Measurements from ENCODE around the gene PPP2R5E. TPM values are rescaled to one million over a fixed set of nuclear protein-coding genes. Genes with fewer than 3 reads are reported as not detected.

Gene PPP2R5E
- total RNA-seq, 1 experiment from 2014 or later: 47.2 TPM

- H3K4me1 ChIP-seq (ENCODE audit: control insufficient read depth, insufficient read depth, low read length): no peaks in the 10 kb centered on the region
- in situ Hi-C loops (cut with HindIII; ENCODE audit: low pct_unique_long_range_greater_than_20kb, low sequenced_read_pairs) (no loop called here), intact Hi-C loops (cut with micrococcal nuclease; ENCODE audit: unreplicated experiment) (no loop called here)
- ATAC-seq (no peak), DNase-seq (ENCODE audit: low read depth, low spot score) (no peak)
- no TSS peak for BruUV-seq (replicated peaks)
- ChIA-PET CTCF (no interaction called here), POLR2A (no interaction called here)
- H3K4me3 ChIP-seq (ENCODE audit: low read depth in 2 of 2, low read length in 2 of 2): no peak overlapping the region
- H3K9me3 ChIP-seq (ENCODE audit: control insufficient read depth, insufficient read depth, low read depth, low read length): no peaks in the 10 kb centered on the region
- no peaks in the 10 kb centered on the region for H3K36me3 ChIP-seq (ENCODE audit: control insufficient read depth, insufficient read depth, low read length)
- no peaks in the 10 kb centered on the region; the same call in 1 of the 2 replicates for H3K27me3 ChIP-seq (ENCODE audit: control insufficient read depth, insufficient read depth, low read length)
- no peak for TF ChIP-seq SIN3A (IDR thresholded peaks at IDR 0.05; ENCODE audit: borderline replicate concordance, insufficient read depth, low read depth, low read length)
- TF ChIP-seq, protein P1, sequence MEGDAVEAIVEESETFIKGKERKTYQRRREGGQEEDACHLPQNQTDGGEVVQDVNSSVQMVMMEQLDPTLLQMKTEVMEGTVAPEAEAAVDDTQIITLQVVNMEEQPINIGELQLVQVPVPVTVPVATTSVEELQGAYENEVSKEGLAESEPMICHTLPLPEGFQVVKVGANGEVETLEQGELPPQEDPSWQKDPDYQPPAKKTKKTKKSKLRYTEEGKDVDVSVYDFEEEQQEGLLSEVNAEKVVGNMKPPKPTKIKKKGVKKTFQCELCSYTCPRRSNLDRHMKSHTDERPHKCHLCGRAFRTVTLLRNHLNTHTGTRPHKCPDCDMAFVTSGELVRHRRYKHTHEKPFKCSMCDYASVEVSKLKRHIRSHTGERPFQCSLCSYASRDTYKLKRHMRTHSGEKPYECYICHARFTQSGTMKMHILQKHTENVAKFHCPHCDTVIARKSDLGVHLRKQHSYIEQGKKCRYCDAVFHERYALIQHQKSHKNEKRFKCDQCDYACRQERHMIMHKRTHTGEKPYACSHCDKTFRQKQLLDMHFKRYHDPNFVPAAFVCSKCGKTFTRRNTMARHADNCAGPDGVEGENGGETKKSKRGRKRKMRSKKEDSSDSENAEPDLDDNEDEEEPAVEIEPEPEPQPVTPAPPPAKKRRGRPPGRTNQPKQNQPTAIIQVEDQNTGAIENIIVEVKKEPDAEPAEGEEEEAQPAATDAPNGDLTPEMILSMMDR (IDR thresholded peaks at IDR 0.05): no peak
- TF ChIP-seq, protein P2, sequence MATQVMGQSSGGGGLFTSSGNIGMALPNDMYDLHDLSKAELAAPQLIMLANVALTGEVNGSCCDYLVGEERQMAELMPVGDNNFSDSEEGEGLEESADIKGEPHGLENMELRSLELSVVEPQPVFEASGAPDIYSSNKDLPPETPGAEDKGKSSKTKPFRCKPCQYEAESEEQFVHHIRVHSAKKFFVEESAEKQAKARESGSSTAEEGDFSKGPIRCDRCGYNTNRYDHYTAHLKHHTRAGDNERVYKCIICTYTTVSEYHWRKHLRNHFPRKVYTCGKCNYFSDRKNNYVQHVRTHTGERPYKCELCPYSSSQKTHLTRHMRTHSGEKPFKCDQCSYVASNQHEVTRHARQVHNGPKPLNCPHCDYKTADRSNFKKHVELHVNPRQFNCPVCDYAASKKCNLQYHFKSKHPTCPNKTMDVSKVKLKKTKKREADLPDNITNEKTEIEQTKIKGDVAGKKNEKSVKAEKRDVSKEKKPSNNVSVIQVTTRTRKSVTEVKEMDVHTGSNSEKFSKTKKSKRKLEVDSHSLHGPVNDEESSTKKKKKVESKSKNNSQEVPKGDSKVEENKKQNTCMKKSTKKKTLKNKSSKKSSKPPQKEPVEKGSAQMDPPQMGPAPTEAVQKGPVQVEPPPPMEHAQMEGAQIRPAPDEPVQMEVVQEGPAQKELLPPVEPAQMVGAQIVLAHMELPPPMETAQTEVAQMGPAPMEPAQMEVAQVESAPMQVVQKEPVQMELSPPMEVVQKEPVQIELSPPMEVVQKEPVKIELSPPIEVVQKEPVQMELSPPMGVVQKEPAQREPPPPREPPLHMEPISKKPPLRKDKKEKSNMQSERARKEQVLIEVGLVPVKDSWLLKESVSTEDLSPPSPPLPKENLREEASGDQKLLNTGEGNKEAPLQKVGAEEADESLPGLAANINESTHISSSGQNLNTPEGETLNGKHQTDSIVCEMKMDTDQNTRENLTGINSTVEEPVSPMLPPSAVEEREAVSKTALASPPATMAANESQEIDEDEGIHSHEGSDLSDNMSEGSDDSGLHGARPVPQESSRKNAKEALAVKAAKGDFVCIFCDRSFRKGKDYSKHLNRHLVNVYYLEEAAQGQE (IDR thresholded peaks at IDR 0.05; ENCODE audit: insufficient read depth in 1 of 2, low read depth in 2 of 2, low read length in 1 of 2): no peak
- no peak overlapping the region for H3K27ac ChIP-seq (ENCODE audit: low read length)
These were observed 199.3 kb downstream of the PPP2R5E start for GRCh38 chr14:63343878-63344277.

- no peaks in the 10 kb centered on the region for H3K4me1 ChIP-seq (ENCODE audit: control insufficient read depth, insufficient read depth, low read length)
- ChIA-PET CTCF (no interaction called here), POLR2A (no interaction called here)
- no peaks in the 10 kb centered on the region for H3K27me3 ChIP-seq (ENCODE audit: control insufficient read depth, insufficient read depth, low read length)
- H3K4me3 ChIP-seq (ENCODE audit: low read depth in 2 of 2, low read length in 2 of 2): no peak overlapping the region
- TF ChIP-seq, protein P1 (IDR thresholded peaks at IDR 0.05): no peak
- TF ChIP-seq, protein P2 (IDR thresholded peaks at IDR 0.05; ENCODE audit: insufficient read depth in 1 of 2, low read depth in 2 of 2, low read length in 1 of 2): no peak
- TF ChIP-seq SIN3A (IDR thresholded peaks at IDR 0.05; ENCODE audit: borderline replicate concordance, insufficient read depth, low read depth, low read length) (no peak), TCF7L2 (IDR thresholded peaks at IDR 0.05; ENCODE audit: low read depth, low read length) (no peak), POLR2AphosphoS5 (IDR thresholded peaks at IDR 0.05; ENCODE audit: low read depth, low read length) (no peak)
- DNase-seq (ENCODE audit: low read depth, low spot score) (no peak), ATAC-seq (no peak)
- H3K27ac ChIP-seq (ENCODE audit: low read length): no peak overlapping the region
- no TSS peak for BruUV-seq (replicated peaks)
- in situ Hi-C loops (cut with HindIII; ENCODE audit: low pct_unique_long_range_greater_than_20kb, low sequenced_read_pairs): no loop called here
- no peaks in the 10 kb centered on the region for H3K36me3 ChIP-seq (ENCODE audit: control insufficient read depth, insufficient read depth, low read length)
- H3K9me3 ChIP-seq (ENCODE audit: control insufficient read depth, insufficient read depth, low read depth, low read length): no peaks in the 10 kb centered on the region
- intact Hi-C loops (cut with micrococcal nuclease; ENCODE audit: unreplicated experiment): no loop called here
These were observed 200.8 kb downstream of the PPP2R5E start for GRCh38 chr14:63342371-63342770.
